ENCODE results near the gene MGAT1.

GRCh38 chr5:180790524-180790923, 12.1 kb downstream of the MGAT1 start:
- TF ChIP-seq POLR2A (IDR thresholded peaks at IDR 0.05; ENCODE audit: low read depth, low read length) (no peak), POLR2AphosphoS5 (IDR thresholded peaks at IDR 0.05; ENCODE audit: low read depth, low read length) (no peak)
